ENCODE measurements around the gene C6orf58. TPM values are rescaled to one million over a fixed set of nuclear protein-coding genes. Genes with fewer than 3 reads are reported as not detected.

Gene C6orf58
- total and polyA plus RNA-seq, 10 of the 15 experiments (the other 5 are each of a cell fraction or from before 2014, with no cell fraction given), result 0.06 to 0.43 (median 0.12) TPM; not detected in 2

- in situ Hi-C loops (cut with MboI), result no loop called here
- no peak for FAIRE-seq
- POLR2A ChIA-PET, result no interaction called here
These were observed 58.1 kb downstream of the C6orf58 start for GRCh38 chr6:127635091-127635490.

GRCh38 chr6:127637830-127638409 is 60.9 kb downstream of the C6orf58 start:
- Histone ChIP-seq H3K9me3 (replicated peaks; ENCODE audit: control insufficient read depth, insufficient read depth, low read length) (no peaks in the 10 kb centered on the region), H3K4me1 (ENCODE audit: control insufficient read depth, insufficient read depth, low read length) (no peaks in the 10 kb centered on the region), H3K79me2 (ENCODE audit: control insufficient read depth, insufficient read depth, low read length) (no peaks in the 10 kb centered on the region), H3K27me3 (replicated peaks in 1 of 2; ENCODE audit: control insufficient read depth in 2 of 2, insufficient read depth in 2 of 2, low read length in 1 of 2) (no peaks in the 10 kb centered on the region), H3K27ac (ENCODE audit: control insufficient read depth, insufficient read depth) (no peak overlapping the region), H3K4me3 (no peak overlapping the region), H3K4me2 (ENCODE audit: control insufficient read depth, insufficient read depth) (no peak overlapping the region), H3K9ac (ENCODE audit: control insufficient read depth, insufficient read depth, low read length) (no peak overlapping the region), H2AFZ (ENCODE audit: control insufficient read depth, low read depth, low read length) (no peak overlapping the region), H3K36me3 (ENCODE audit: control insufficient read depth in 2 of 2, insufficient read depth in 2 of 2, low read length in 1 of 2) (no peaks in the 10 kb centered on the region), H4K20me1 (ENCODE audit: control insufficient read depth, insufficient read depth) (no peaks in the 10 kb centered on the region)
- no peak for FAIRE-seq
- POLR2A ChIA-PET, result no interaction called here
- no TSS peak for BruUV-seq (replicated peaks)
- TF ChIP-seq KLF5 (IDR thresholded peaks at IDR 0.05; ENCODE audit: partially characterized antibody) (no peak), JUND (IDR thresholded peaks at IDR 0.05; ENCODE audit: low read depth, low read length) (no peak), SMAD1 (IDR thresholded peaks at IDR 0.05; ENCODE audit: low read depth, partially characterized antibody) (no peak), SP1 (IDR thresholded peaks at IDR 0.05; ENCODE audit: low read depth, low read length) (no peak), KDM1A (IDR thresholded peaks at IDR 0.05; ENCODE audit: borderline replicate concordance) (no peak)
- ATAC-seq, result no peak
- no peak for DNase-seq (ENCODE audit: low read depth, low spot score)
- in situ Hi-C loops (cut with MboI) (no loop called here), intact Hi-C loops (cut with micrococcal nuclease; ENCODE audit: unreplicated experiment) (no loop called here)
- WGBS (ENCODE audit: insufficient coverage, insufficient replicate concordance, low lambda C conversion rate, missing lambda C conversion rate), result 6% methylated on average over 5 of the region's 5 CpGs
- RAD21 ChIA-PET (ENCODE audit: unreplicated experiment), result no interaction called here
- CTCF ChIA-PET, result interaction anchor here (0.5 kb wide), 1 partner anchor 338 kb away, joined by 3 read pairs; no protein-coding TSS in a partner anchor
- SMC1A ChIA-PET (ENCODE audit: uncharacterized antibody, unreplicated experiment), result interaction anchor here (0.9 kb wide), 2 partner anchors 10 to 83 kb away, joined by 3 read pairs; no protein-coding TSS in a partner anchor

More at GRCh38 chr6:127635091-127635490, 58.1 kb downstream of the C6orf58 start:
- H3K9me3 ChIP-seq (replicated peaks; ENCODE audit: control insufficient read depth, insufficient read depth, low read length), result no peaks in the 10 kb centered on the region
- no peak overlapping the region for H2AFZ ChIP-seq (ENCODE audit: control insufficient read depth, low read depth, low read length)
- TF ChIP-seq ZNF207 (IDR thresholded peaks at IDR 0.05; ENCODE audit: borderline replicate concordance), result no peak
- H3K79me2 ChIP-seq (ENCODE audit: control insufficient read depth, insufficient read depth, low read length), result no peaks in the 10 kb centered on the region
- ATAC-seq, result no peak
- H3K27me3 ChIP-seq (replicated peaks in 1 of 2; ENCODE audit: control insufficient read depth in 2 of 2, insufficient read depth in 2 of 2, low read length in 1 of 2), result no peaks in the 10 kb centered on the region
- SMC1A ChIA-PET (ENCODE audit: uncharacterized antibody, unreplicated experiment), result no interaction called here
- no peaks in the 10 kb centered on the region for H3K4me1 ChIP-seq (ENCODE audit: control insufficient read depth, insufficient read depth, low read length)
- H3K36me3 ChIP-seq (ENCODE audit: control insufficient read depth in 2 of 2, insufficient read depth in 2 of 2, low read length in 1 of 2), result no peaks in the 10 kb centered on the region
- H3K4me3 ChIP-seq, result no peak overlapping the region
- WGBS (ENCODE audit: insufficient coverage, insufficient replicate concordance, low lambda C conversion rate, missing lambda C conversion rate), result 27% methylated on average over 4 of the region's 4 CpGs
- H4K20me1 ChIP-seq (ENCODE audit: control insufficient read depth, insufficient read depth), result no peaks in the 10 kb centered on the region
- CTCF ChIA-PET, result no interaction called here
- RAD21 ChIA-PET (ENCODE audit: unreplicated experiment), result no interaction called here
- intact Hi-C loops (cut with micrococcal nuclease; ENCODE audit: unreplicated experiment), result no loop called here
- H3K9ac ChIP-seq (ENCODE audit: control insufficient read depth, insufficient read depth, low read length), result no peak overlapping the region
- no TSS peak for BruUV-seq (replicated peaks)
- no peak overlapping the region for H3K27ac ChIP-seq (ENCODE audit: control insufficient read depth, insufficient read depth)
- DNase-seq (ENCODE audit: low read depth, low spot score), result no peak
- no peak overlapping the region for H3K4me2 ChIP-seq (ENCODE audit: control insufficient read depth, insufficient read depth)

Other genes with a start within 250 kb of the C6orf58 start
- 46.2 and 48.6 TPM in 2 replicates for gene ECHDC1, start 233.6 kb upstream of the C6orf58 start, total RNA-seq (2014; rRNA removed)
- gene ECHDC1, start 233.6 kb upstream of the C6orf58 start, total RNA-seq (2014; rRNA removed; fragmentation: Illumina TruSeq; extraction: Trizol), result 67.8 and 69.8 TPM in 2 replicates
- 49.5 and 57.0 TPM in 2 replicates for gene ECHDC1, start 233.6 kb upstream of the C6orf58 start, total RNA-seq (2021)
- gene ECHDC1, start 233.6 kb upstream of the C6orf58 start, polyA plus RNA-seq (2011; rRNA removed), result 52.3 and 87.7 TPM in 2 replicates
- 85.8 and 123 TPM in 2 replicates for gene ECHDC1, start 233.6 kb upstream of the C6orf58 start, polyA plus RNA-seq (2014; fragmentation: Illumina TruSeq; extraction: Trizol)
- gene ECHDC1, start 233.6 kb upstream of the C6orf58 start, polyA plus RNA-seq (2014; fragmentation: Nextera tagmentation; extraction: Ambion mirVana), result 10 to 100 TPM; 71.6 to 85.4 TPM
- gene ECHDC1, start 233.6 kb upstream of the C6orf58 start, polyA plus RNA-seq (2014; rRNA removed), result 41.8 and 51.2 TPM in 2 replicates
- gene ECHDC1, start 233.6 kb upstream of the C6orf58 start, polyA plus RNA-seq (2016; fragmentation: Nextera tagmentation; extraction: Ambion mirVana), result 100 to 1,000 TPM; 106 to 111 TPM
- gene KIAA0408, start 117.8 kb upstream of the C6orf58 start, total RNA-seq (2014; rRNA removed), result 0.06 and 0.11 TPM in 2 replicates
- 0.04 TPM in 1 of 2 replicates, not detected in the other for gene KIAA0408, start 117.8 kb upstream of the C6orf58 start, total RNA-seq (2014; rRNA removed; fragmentation: Illumina TruSeq; extraction: Trizol)
- not detected in 2 replicates for gene KIAA0408, start 117.8 kb upstream of the C6orf58 start, total RNA-seq (2021)
- gene KIAA0408, start 117.8 kb upstream of the C6orf58 start, polyA plus RNA-seq (2011; rRNA removed), result 0.30 and 0.76 TPM in 2 replicates
- 0.07 and 0.10 TPM in 2 replicates for gene KIAA0408, start 117.8 kb upstream of the C6orf58 start, polyA plus RNA-seq (2014; fragmentation: Illumina TruSeq; extraction: Trizol)
- not detected for gene KIAA0408, start 117.8 kb upstream of the C6orf58 start, polyA plus RNA-seq (2014; fragmentation: Nextera tagmentation; extraction: Ambion mirVana)
- 0.03 TPM in 2 replicates for gene KIAA0408, start 117.8 kb upstream of the C6orf58 start, polyA plus RNA-seq (2014; rRNA removed)
- gene KIAA0408, start 117.8 kb upstream of the C6orf58 start, polyA plus RNA-seq (2016; fragmentation: Nextera tagmentation; extraction: Ambion mirVana), result under 1 TPM in 1 of 2 experiments, not detected in 1; 0.10 TPM